WTC11 (cell line): ENCODE measurements around the gene OSR1. TPM values are rescaled to one million over a fixed set of nuclear protein-coding genes. Genes with fewer than 3 reads are reported as not detected.

ENCODE experiments used
- ATAC-seq: fragments of 200-7000 bp; cut with Tn5 transposase; 2 replicates; pipeline ENCODE4 v1.10.0; 2021; ENCODE audit warnings: mild to moderate bottlenecking, moderate library complexity
- CTCF ChIA-PET: fragments of 300-600 bp; sonication (Branson Sonifier 250); formaldehyde crosslinking; loops from one replicate; lab custom pipeline; 2021; ENCODE audit warnings: antibody characterized with exemption; lab: Charles Lee
- POLR2A ChIA-PET: fragments of 350-600 bp; sonication (Branson Sonifier 250); formaldehyde crosslinking; loops from one replicate; lab custom pipeline; 2021; ENCODE audit warnings: antibody characterized with exemption; lab: Charles Lee
- DNase-seq: peaks from one replicate; pipeline ENCODE4 v3.0.0; 2021; ENCODE audit warnings: low spot score
- H3K27ac Mint-ChIP-seq: 2 replicates; pipeline ENCODE4 v1.8.0; 2021; ENCODE audit warnings: mixed read lengths
- H3K27me3 Mint-ChIP-seq: 2 replicates; pipeline ENCODE4 v1.8.0; 2021; ENCODE audit warnings: low read depth, mild to moderate bottlenecking, moderate library complexity, mixed read lengths
- H3K36me3 Mint-ChIP-seq: 2 replicates; pipeline ENCODE4 v1.8.0; 2021; ENCODE audit warnings: mixed read lengths
- H3K4me1 Mint-ChIP-seq: 2 replicates; pipeline ENCODE4 v1.8.0; 2022; ENCODE audit warnings: mixed read lengths
- H3K4me3 Mint-ChIP-seq: 2 replicates; pipeline ENCODE4 v1.8.0; 2021; ENCODE audit warnings: mild to moderate bottlenecking, moderate library complexity, mixed read lengths
- H3K9me3 Mint-ChIP-seq: 2 replicates; pipeline ENCODE4 v1.8.0; 2021; ENCODE audit warnings: mixed read lengths
- ATF1 ChIP-seq: sonication (generic); formaldehyde crosslinking; IDR thresholded peaks from 2 replicates; pipeline ENCODE4 v1.8.1; 2023; ENCODE audit warnings: mild to moderate bottlenecking, moderate library complexity, missing genetic modification reagents
- CREB1 ChIP-seq: sonication (generic); formaldehyde crosslinking; IDR thresholded peaks from 2 replicates; pipeline ENCODE4 v1.8.0; 2023; ENCODE audit warnings: mild to moderate bottlenecking, missing genetic modification reagents
- E2F4 ChIP-seq: sonication (generic); formaldehyde crosslinking; IDR thresholded peaks from 2 replicates; pipeline ENCODE4 v1.8.1; 2022; ENCODE audit warnings: low read depth, mild to moderate bottlenecking, moderate library complexity, missing genetic modification reagents, borderline replicate concordance
- ELF4 ChIP-seq: sonication (generic); formaldehyde crosslinking; IDR thresholded peaks from 2 replicates; pipeline ENCODE4 v1.8.1; 2022; ENCODE audit warnings: low read depth, mild to moderate bottlenecking, moderate library complexity, missing genetic modification reagents
- FOXJ3 ChIP-seq: sonication (generic); formaldehyde crosslinking; IDR thresholded peaks from 2 replicates; pipeline ENCODE4 v1.9.0; 2021; ENCODE audit warnings: missing genetic modification reagents, mild to moderate bottlenecking, borderline replicate concordance
- FOXP1 ChIP-seq: sonication (generic); formaldehyde crosslinking; IDR thresholded peaks from 2 replicates; pipeline ENCODE4 v1.8.0; 2022; ENCODE audit warnings: missing genetic modification reagents, mild to moderate bottlenecking, moderate library complexity, borderline replicate concordance
- IRF1 ChIP-seq: sonication (generic); formaldehyde crosslinking; IDR thresholded peaks from 2 replicates; pipeline ENCODE4 v1.8.0; 2023; ENCODE audit warnings: missing genetic modification reagents
- JUN ChIP-seq: sonication (generic); formaldehyde crosslinking; IDR thresholded peaks from 2 replicates; pipeline ENCODE4 v1.8.0; 2023; ENCODE audit warnings: mild to moderate bottlenecking, missing genetic modification reagents
- KAT7 ChIP-seq: sonication (generic); formaldehyde crosslinking; IDR thresholded peaks from 2 replicates; pipeline ENCODE4 v1.8.1; 2023; ENCODE audit warnings: missing genetic modification reagents, mild to moderate bottlenecking, borderline replicate concordance
- MYBL2 ChIP-seq: sonication (generic); formaldehyde crosslinking; IDR thresholded peaks from 2 replicates; pipeline ENCODE4 v1.8.1; 2023; ENCODE audit warnings: mild to moderate bottlenecking, moderate library complexity, missing genetic modification reagents
- NR1H2 ChIP-seq: sonication (generic); formaldehyde crosslinking; IDR thresholded peaks from 2 replicates; pipeline ENCODE4 v1.9.0; 2021; ENCODE audit warnings: mild to moderate bottlenecking, moderate library complexity, missing genetic modification reagents
- NR3C1 ChIP-seq: sonication (generic); formaldehyde crosslinking; conservative IDR thresholded peaks from 2 replicates; pipeline ENCODE4 v1.8.1; 2023; ENCODE audit warnings: low read depth, mild to moderate bottlenecking, missing genetic modification reagents
- SOX15 ChIP-seq: fragments of 250-450 bp; sonication (Bioruptor Pico); IDR thresholded peaks from 2 replicates; pipeline ENCODE4 v1.9.0; 2021; ENCODE audit warnings: mild to moderate bottlenecking
- SP1 ChIP-seq: sonication (generic); formaldehyde crosslinking; conservative IDR thresholded peaks from 2 replicates; pipeline ENCODE4 v1.8.1; 2022; ENCODE audit warnings: missing genetic modification reagents
- STAT6 ChIP-seq: sonication (generic); formaldehyde crosslinking; conservative IDR thresholded peaks from 2 replicates; pipeline ENCODE4 v1.8.1; 2023; ENCODE audit warnings: mild to moderate bottlenecking, low read depth, missing genetic modification reagents, moderate library complexity
- TCF7 ChIP-seq: sonication (generic); formaldehyde crosslinking; IDR thresholded peaks from 2 replicates; pipeline ENCODE4 v1.8.0; 2022; ENCODE audit warnings: mild to moderate bottlenecking, low read depth, missing genetic modification reagents, moderate library complexity
- ZBTB21 ChIP-seq: sonication (generic); formaldehyde crosslinking; IDR thresholded peaks from 2 replicates; pipeline ENCODE4 v1.8.1; 2023; ENCODE audit warnings: mild to moderate bottlenecking, missing genetic modification reagents, borderline replicate concordance
- ZNF121 ChIP-seq: sonication (generic); formaldehyde crosslinking; IDR thresholded peaks from 2 replicates; pipeline ENCODE4 v1.8.0; 2023; ENCODE audit warnings: missing genetic modification reagents
- ZNF138 ChIP-seq: sonication (generic); formaldehyde crosslinking; conservative IDR thresholded peaks from 2 replicates; pipeline ENCODE4 v1.8.1; 2022; ENCODE audit warnings: mild to moderate bottlenecking, moderate library complexity, missing genetic modification reagents
- ZNF232 ChIP-seq: sonication (generic); formaldehyde crosslinking; IDR thresholded peaks from 2 replicates; pipeline ENCODE4 v1.8.0; 2022; ENCODE audit warnings: mild to moderate bottlenecking, missing genetic modification reagents
- ZNF416 ChIP-seq: fragments of 250-450 bp; sonication (Bioruptor Pico); IDR thresholded peaks from 2 replicates; pipeline ENCODE4 v1.9.0; 2021; ENCODE audit warnings: mild to moderate bottlenecking, inconsistent platforms
- ZNF671 ChIP-seq: fragments of 250-450 bp; sonication (Bioruptor Pico); IDR thresholded peaks from 2 replicates; pipeline ENCODE4 v1.8.0; 2021; ENCODE audit warnings: mild to moderate bottlenecking
- total RNA-seq: library from RNA; stranded (reverse); gene quantifications from 3 replicates; pipeline ENCODE4 v1.2.3, GENCODE V29; 2021
- TF ChIP-seq, protein P1 (sequence below): fragments of 250-450 bp; sonication (Bioruptor Pico); IDR thresholded peaks from 2 replicates; pipeline ENCODE4 v1.9.0; 2021; ENCODE audit warnings: mild to moderate bottlenecking, borderline replicate concordance
- TF ChIP-seq, protein P2 (sequence below): fragments of 250-450 bp; sonication (Bioruptor Pico); IDR thresholded peaks from 2 replicates; pipeline ENCODE4 v1.9.0; 2021; ENCODE audit warnings: moderate library complexity, mild to moderate bottlenecking, inconsistent platforms, borderline replicate concordance

OSR1 gene
- total RNA-seq, 1 experiment from 2014 or later = 0.22 TPM

DNA sequence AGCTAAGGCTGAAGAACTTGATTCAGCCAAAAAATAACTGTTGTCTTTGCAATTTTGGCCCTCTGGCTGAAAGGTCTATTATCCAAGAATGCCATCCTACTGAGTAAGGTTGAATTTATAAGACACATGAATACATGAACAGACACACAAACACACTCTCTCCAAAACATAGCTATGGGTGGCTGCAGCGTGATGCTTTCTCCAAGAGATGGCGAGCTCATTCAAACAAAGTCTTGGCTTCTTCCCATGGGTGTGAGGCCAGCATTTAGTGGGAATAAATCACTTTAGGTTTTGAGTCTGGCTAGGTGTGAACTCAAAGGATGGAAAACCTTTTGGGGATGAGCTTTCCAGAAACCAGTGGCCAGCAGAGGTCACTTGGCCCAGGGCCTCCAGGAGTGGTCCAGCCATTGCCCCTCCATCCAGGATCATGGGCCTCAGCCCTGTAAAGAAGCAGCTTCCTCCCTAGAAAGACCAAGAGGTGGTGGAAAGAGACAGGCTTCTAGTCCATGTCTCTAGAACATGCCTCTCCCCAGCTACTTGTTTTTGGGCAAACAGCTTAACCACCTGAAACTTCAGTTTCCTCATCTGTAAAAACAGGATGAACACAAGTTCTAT, 11.0 kb upstream of the OSR1 start:
- Mint-ChIP-seq H3K27ac (no peak overlapping the region), H3K9me3 (no peaks in the 10 kb centered on the region), H3K4me1 (no peaks in the 10 kb centered on the region), H3K27me3 (peaks cover 40% of the 10 kb centered on the region), H3K4me3 (no peak overlapping the region), H3K36me3 (no peaks in the 10 kb centered on the region)
- DNase-seq = no peak
- ChIA-PET CTCF (interaction anchor here (0.7 to 2.4 kb wide), 21 partner anchors 8 to 849 kb away, joined by 3 to 25 read pairs (median 4); partner anchors contain the start of gene OSR1), POLR2A (no interaction called here)
- TF ChIP-seq ELF4 (CRISPR knock-in tag) = no peak
- TF ChIP-seq ZNF232 = no peak
- TF ChIP-seq ZNF121 (CRISPR knock-in tag) = no peak
- TF ChIP-seq NR1H2 (CRISPR knock-in tag) = no peak
- TF ChIP-seq ZNF671 (CRISPR knock-in tag) = no peak
- TF ChIP-seq TCF7 (CRISPR knock-in tag) = no peak
- TF ChIP-seq SOX15 (CRISPR knock-in tag) = no peak
- no peak for TF ChIP-seq ZBTB21
- no peak for TF ChIP-seq MYBL2 (CRISPR knock-in tag)
- no peak for TF ChIP-seq JUN
- peak; percentile 74 for ATAC-seq

DNA sequence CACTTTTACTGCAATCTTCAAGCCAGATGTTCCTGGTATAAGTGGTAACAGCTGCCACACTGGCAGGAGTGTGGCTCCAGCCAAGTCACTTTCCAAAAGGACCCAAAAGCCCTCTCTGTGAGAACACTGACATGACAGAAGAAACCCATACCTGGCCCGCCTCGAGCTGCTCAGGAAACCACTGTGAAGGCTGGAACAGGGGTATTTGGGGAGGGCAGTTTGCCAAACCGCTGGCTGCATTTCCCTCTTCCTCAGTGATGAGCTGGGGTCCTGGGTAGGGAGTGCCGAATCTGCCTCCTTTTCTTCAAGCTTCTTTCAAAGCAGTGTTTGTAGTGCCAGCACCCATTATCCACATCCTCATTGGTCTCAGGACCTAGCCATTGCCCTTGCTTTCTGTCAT, 10.3 kb upstream of the OSR1 start:
- TF ChIP-seq IRF1 (no peak), ATF1 (no peak), SP1 (CRISPR knock-in tag) (no peak), ELF4 (CRISPR knock-in tag) (no peak), FOXJ3 (CRISPR knock-in tag) (no peak), ZNF416 (CRISPR knock-in tag) (no peak), E2F4 (CRISPR knock-in tag) (no peak)
- TF ChIP-seq, protein P1, sequence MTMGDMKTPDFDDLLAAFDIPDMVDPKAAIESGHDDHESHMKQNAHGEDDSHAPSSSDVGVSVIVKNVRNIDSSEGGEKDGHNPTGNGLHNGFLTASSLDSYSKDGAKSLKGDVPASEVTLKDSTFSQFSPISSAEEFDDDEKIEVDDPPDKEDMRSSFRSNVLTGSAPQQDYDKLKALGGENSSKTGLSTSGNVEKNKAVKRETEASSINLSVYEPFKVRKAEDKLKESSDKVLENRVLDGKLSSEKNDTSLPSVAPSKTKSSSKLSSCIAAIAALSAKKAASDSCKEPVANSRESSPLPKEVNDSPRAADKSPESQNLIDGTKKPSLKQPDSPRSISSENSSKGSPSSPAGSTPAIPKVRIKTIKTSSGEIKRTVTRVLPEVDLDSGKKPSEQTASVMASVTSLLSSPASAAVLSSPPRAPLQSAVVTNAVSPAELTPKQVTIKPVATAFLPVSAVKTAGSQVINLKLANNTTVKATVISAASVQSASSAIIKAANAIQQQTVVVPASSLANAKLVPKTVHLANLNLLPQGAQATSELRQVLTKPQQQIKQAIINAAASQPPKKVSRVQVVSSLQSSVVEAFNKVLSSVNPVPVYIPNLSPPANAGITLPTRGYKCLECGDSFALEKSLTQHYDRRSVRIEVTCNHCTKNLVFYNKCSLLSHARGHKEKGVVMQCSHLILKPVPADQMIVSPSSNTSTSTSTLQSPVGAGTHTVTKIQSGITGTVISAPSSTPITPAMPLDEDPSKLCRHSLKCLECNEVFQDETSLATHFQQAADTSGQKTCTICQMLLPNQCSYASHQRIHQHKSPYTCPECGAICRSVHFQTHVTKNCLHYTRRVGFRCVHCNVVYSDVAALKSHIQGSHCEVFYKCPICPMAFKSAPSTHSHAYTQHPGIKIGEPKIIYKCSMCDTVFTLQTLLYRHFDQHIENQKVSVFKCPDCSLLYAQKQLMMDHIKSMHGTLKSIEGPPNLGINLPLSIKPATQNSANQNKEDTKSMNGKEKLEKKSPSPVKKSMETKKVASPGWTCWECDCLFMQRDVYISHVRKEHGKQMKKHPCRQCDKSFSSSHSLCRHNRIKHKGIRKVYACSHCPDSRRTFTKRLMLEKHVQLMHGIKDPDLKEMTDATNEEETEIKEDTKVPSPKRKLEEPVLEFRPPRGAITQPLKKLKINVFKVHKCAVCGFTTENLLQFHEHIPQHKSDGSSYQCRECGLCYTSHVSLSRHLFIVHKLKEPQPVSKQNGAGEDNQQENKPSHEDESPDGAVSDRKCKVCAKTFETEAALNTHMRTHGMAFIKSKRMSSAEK (CRISPR knock-in tag) = no peak
- TF ChIP-seq, all 79 proteins: peak for 0
- no peak for DNase-seq
- Mint-ChIP-seq H3K4me1 (peaks cover 2% of the 10 kb centered on the region), H3K9me3 (no peaks in the 10 kb centered on the region), H3K36me3 (no peaks in the 10 kb centered on the region), H3K27ac (no peak overlapping the region), H3K27me3 (peaks cover 47% of the 10 kb centered on the region), H3K4me3 (no peak overlapping the region)
- POLR2A ChIA-PET = no interaction called here
- CTCF ChIA-PET = interaction anchor here (0.7 to 2.4 kb wide), 19 partner anchors 8 to 494 kb away, joined by 3 to 25 read pairs (median 4); partner anchors contain the start of gene OSR1
- ATAC-seq = no peak

DNA sequence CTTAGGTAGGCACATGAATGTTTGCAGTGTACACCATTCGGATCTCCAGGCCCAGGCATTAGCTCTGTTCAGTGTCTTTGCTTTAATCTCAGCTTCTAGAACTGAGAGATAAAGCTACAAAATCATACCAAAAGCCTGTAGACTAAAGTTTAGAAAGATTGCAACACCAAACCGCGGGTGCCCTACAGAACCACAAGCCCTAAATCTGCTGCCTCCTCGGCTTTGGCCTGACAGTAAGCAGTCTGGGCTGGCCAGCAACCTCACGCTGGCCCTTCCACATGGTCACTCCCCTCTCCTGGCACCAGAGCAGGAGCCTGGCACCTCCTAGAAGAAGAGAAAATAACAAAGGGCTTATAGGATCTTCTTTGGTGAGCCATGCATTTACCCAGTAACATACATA, 8.9 kb upstream of the OSR1 start:
- H3K36me3 Mint-ChIP-seq = no peaks in the 10 kb centered on the region
- POLR2A ChIA-PET = no interaction called here
- peaks cover 16% of the 10 kb centered on the region for H3K4me1 Mint-ChIP-seq
- no peaks in the 10 kb centered on the region for H3K9me3 Mint-ChIP-seq
- ATAC-seq (no peak), DNase-seq (no peak)
- no peak overlapping the region for H3K27ac Mint-ChIP-seq
- no peak overlapping the region for H3K4me3 Mint-ChIP-seq
- peaks cover 61% of the 10 kb centered on the region for H3K27me3 Mint-ChIP-seq
- CTCF ChIA-PET = interaction anchor here (0.6 to 1.0 kb wide), 2 partner anchors 16 to 379 kb away, joined by 3 to 4 read pairs; no protein-coding TSS in a partner anchor
- no peak for TF ChIP-seq KAT7 (CRISPR knock-in tag)
- TF ChIP-seq FOXP1 (CRISPR knock-in tag) = no peak
- no peak for TF ChIP-seq ZNF138 (CRISPR knock-in tag)
- TF ChIP-seq, protein P2, sequence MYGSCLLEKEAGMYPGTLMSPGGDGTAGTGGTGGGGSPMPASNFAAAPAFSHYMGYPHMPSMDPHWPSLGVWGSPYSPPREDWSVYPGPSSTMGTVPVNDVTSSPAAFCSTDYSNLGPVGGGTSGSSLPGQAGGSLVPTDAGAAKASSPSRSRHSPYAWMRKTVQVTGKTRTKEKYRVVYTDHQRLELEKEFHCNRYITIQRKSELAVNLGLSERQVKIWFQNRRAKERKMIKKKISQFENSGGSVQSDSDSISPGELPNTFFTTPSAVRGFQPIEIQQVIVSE (CRISPR knock-in tag) = no peak
- no peak for TF ChIP-seq NR3C1
- TF ChIP-seq STAT6 (CRISPR knock-in tag) = no peak
- no peak for TF ChIP-seq CREB1
